ENCODE results near the gene ESYT1. TPM values are rescaled to one million over a fixed set of nuclear protein-coding genes. Genes with fewer than 3 reads are reported as not detected.

The ESYT1 gene
- total RNA-seq, 1 experiment from 2014 or later: 152 TPM

DNA sequence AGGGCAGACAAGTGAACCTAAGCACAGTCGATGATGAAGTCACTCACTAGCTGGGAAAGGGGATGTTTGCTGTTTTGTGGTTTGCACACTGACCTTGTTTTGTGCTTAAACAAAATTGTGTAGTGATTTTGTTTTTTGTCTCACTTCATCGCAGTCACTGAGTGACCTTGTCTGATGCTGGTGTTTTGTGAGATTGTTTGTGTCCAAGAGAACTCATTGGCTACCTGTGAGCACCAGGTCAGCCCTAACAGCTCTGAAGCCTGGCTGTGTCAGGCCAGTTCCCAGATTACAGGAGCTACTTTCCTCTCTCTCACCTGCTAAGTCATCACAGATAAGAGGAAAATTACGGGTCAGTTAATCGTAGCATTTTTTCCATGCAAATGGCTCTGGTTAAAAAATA lies 3.9 kb upstream of the ESYT1 start:
- no peak for DNase-seq (ENCODE audit: low read depth, low spot score)
- Histone ChIP-seq H3K4me1 (ENCODE audit: control insufficient read depth, insufficient read depth, low read length) (peaks cover 29% of the 10 kb centered on the region), H3K27ac (ENCODE audit: low read length) (no peak overlapping the region), H3K4me3 (ENCODE audit: low read depth in 2 of 2, low read length in 2 of 2) (no peak overlapping the region), H3K27me3 (ENCODE audit: control insufficient read depth, insufficient read depth, low read length) (no peaks in the 10 kb centered on the region), H3K9me3 (ENCODE audit: control insufficient read depth, insufficient read depth, low read depth, low read length) (no peaks in the 10 kb centered on the region), H3K36me3 (ENCODE audit: control insufficient read depth, insufficient read depth, low read length) (peaks cover 2% of the 10 kb centered on the region; the same call in 1 of the 2 replicates)
- BruUV-seq (replicated peaks): no TSS peak
- TF ChIP-seq, protein P1, sequence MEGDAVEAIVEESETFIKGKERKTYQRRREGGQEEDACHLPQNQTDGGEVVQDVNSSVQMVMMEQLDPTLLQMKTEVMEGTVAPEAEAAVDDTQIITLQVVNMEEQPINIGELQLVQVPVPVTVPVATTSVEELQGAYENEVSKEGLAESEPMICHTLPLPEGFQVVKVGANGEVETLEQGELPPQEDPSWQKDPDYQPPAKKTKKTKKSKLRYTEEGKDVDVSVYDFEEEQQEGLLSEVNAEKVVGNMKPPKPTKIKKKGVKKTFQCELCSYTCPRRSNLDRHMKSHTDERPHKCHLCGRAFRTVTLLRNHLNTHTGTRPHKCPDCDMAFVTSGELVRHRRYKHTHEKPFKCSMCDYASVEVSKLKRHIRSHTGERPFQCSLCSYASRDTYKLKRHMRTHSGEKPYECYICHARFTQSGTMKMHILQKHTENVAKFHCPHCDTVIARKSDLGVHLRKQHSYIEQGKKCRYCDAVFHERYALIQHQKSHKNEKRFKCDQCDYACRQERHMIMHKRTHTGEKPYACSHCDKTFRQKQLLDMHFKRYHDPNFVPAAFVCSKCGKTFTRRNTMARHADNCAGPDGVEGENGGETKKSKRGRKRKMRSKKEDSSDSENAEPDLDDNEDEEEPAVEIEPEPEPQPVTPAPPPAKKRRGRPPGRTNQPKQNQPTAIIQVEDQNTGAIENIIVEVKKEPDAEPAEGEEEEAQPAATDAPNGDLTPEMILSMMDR (IDR thresholded peaks at IDR 0.05): no peak
- TF ChIP-seq REST (IDR thresholded peaks at IDR 0.05; ENCODE audit: insufficient read depth in 1 of 2, low read depth in 2 of 2, low read length in 1 of 2): no peak
- no peak for TF ChIP-seq TCF7L2 (IDR thresholded peaks at IDR 0.05; ENCODE audit: low read depth, low read length)
- no peak for TF ChIP-seq SIN3A (IDR thresholded peaks at IDR 0.05; ENCODE audit: borderline replicate concordance, insufficient read depth, low read depth, low read length)
- no peak for TF ChIP-seq POLR2AphosphoS5 (IDR thresholded peaks at IDR 0.05; ENCODE audit: low read depth, low read length)
- intact Hi-C loops (cut with micrococcal nuclease; ENCODE audit: unreplicated experiment) (no loop called here), in situ Hi-C loops (cut with HindIII; ENCODE audit: low pct_unique_long_range_greater_than_20kb, low sequenced_read_pairs) (no loop called here)
- ChIA-PET CTCF (no interaction called here), POLR2A (interaction anchor here (0.5 kb wide), 1 partner anchor 47 kb away, joined by 3 read pairs; no protein-coding TSS in a partner anchor)
- ATAC-seq: no peak

DNA sequence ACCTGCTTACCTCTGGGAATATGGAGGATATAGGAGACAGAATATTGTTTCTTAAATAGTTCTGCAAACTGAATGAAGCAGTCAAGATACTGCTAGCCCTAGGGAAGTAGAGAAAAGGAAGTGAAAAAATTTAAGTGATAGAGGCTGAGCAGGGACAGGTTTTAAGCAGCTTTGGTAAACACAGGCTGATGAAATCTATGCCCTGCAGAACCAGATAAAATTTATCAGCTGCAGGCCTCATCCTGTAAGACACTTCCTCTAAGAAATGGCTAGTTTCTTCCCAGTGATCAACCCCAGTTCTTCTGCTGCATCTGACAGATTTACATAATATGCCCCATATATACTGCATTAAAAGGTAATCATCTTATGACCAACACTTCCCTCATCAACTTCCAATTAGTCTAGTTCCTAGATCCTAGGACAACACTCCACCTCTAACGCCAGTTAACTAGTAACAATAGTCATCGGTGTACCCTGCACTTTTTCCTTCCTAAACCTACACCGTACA lies 1.3 kb upstream of the ESYT1 start:
- peaks cover 4% of the 10 kb centered on the region; the same call in 1 of the 2 replicates for H3K36me3 ChIP-seq (ENCODE audit: control insufficient read depth, insufficient read depth, low read length)
- in situ Hi-C loops (cut with HindIII; ENCODE audit: low pct_unique_long_range_greater_than_20kb, low sequenced_read_pairs) (no loop called here), intact Hi-C loops (cut with micrococcal nuclease; ENCODE audit: unreplicated experiment) (no loop called here)
- H3K4me3 ChIP-seq (ENCODE audit: low read depth in 2 of 2, low read length in 2 of 2): no peak overlapping the region
- H3K4me1 ChIP-seq (ENCODE audit: control insufficient read depth, insufficient read depth, low read length): peaks cover 29% of the 10 kb centered on the region
- H3K9me3 ChIP-seq (ENCODE audit: control insufficient read depth, insufficient read depth, low read depth, low read length): no peaks in the 10 kb centered on the region
- TF ChIP-seq, protein P1 (IDR thresholded peaks at IDR 0.05): no peak
- TF ChIP-seq REST (IDR thresholded peaks at IDR 0.05; ENCODE audit: insufficient read depth in 1 of 2, low read depth in 2 of 2, low read length in 1 of 2): no peak
- TF ChIP-seq POLR2AphosphoS5 (IDR thresholded peaks at IDR 0.05; ENCODE audit: low read depth, low read length): no peak
- TF ChIP-seq SIN3A (IDR thresholded peaks at IDR 0.05; ENCODE audit: borderline replicate concordance, insufficient read depth, low read depth, low read length): no peak
- TF ChIP-seq TCF7L2 (IDR thresholded peaks at IDR 0.05; ENCODE audit: low read depth, low read length): no peak
- POLR2A ChIA-PET: interaction anchor here (0.5 to 0.6 kb wide), 2 partner anchors 41 to 188 kb away, joined by 3 to 4 read pairs; no protein-coding TSS in a partner anchor
- BruUV-seq (replicated peaks): no TSS peak
- peak overlapping the region; percentile 94 for H3K27ac ChIP-seq (ENCODE audit: low read length)
- CTCF ChIA-PET: interaction anchor here (0.5 kb wide), 1 partner anchor 32 kb away, joined by 3 read pairs; no protein-coding TSS in a partner anchor
- no peak for DNase-seq (ENCODE audit: low read depth, low spot score)
- no peak for ATAC-seq
- no peaks in the 10 kb centered on the region for H3K27me3 ChIP-seq (ENCODE audit: control insufficient read depth, insufficient read depth, low read length)
